ENCODE measurements around the gene DDX41.
A peak's percentile ranks its signal among the peaks of the same experiment; 100 is the strongest.

- TF ChIP-seq, protein P1, sequence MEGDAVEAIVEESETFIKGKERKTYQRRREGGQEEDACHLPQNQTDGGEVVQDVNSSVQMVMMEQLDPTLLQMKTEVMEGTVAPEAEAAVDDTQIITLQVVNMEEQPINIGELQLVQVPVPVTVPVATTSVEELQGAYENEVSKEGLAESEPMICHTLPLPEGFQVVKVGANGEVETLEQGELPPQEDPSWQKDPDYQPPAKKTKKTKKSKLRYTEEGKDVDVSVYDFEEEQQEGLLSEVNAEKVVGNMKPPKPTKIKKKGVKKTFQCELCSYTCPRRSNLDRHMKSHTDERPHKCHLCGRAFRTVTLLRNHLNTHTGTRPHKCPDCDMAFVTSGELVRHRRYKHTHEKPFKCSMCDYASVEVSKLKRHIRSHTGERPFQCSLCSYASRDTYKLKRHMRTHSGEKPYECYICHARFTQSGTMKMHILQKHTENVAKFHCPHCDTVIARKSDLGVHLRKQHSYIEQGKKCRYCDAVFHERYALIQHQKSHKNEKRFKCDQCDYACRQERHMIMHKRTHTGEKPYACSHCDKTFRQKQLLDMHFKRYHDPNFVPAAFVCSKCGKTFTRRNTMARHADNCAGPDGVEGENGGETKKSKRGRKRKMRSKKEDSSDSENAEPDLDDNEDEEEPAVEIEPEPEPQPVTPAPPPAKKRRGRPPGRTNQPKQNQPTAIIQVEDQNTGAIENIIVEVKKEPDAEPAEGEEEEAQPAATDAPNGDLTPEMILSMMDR (IDR thresholded peaks at IDR 0.05), result no peak
- no peak for TF ChIP-seq POLR2A (IDR thresholded peaks at IDR 0.05)
- TF ChIP-seq POLR2AphosphoS5 (IDR thresholded peaks at IDR 0.05), result peak in 3 of 4 donors; percentile 38 to 44 (median 39)
- no peak for TF ChIP-seq EP300 (IDR thresholded peaks at IDR 0.05)
Measured at GRCh38 chr5:177537389-177538361, 20.9 kb upstream of the DDX41 start.

Data from sigmoid colon (tissue), 4 donors.